ENCODE results near the gene USP22. TPM values are rescaled to one million over a fixed set of nuclear protein-coding genes. Genes with fewer than 3 reads are reported as not detected.

The USP22 gene
- total and polyA plus RNA-seq, 2 of the 8 experiments (the other 6 are each of a cell fraction or from before 2014, with no cell fraction given): 221 to 316 TPM

- no peak overlapping the region for H2BK20ac ChIP-seq (ENCODE audit: low read length)
- POLR2A ChIA-PET (ENCODE audit: partially characterized antibody): interaction anchor here (0.8 to 3.9 kb wide), 24 partner anchors 10 to 211 kb away, joined by 3 to 38 read pairs (median 6); partner anchors contain the start of gene NATD1
- no peak overlapping the region for H2BK120ac ChIP-seq (replicated peaks; ENCODE audit: low read depth, low read length)
- no peak overlapping the region for H2AFZ ChIP-seq (ENCODE audit: low read length)
- DNase-seq (ENCODE audit: low read depth in 1 of 2, low spot score in 2 of 2) (peak; percentile 58 to 79), FAIRE-seq (no peak)
- peak overlapping the region; percentile 44 for H4K5ac ChIP-seq (ENCODE audit: insufficient read length, low read depth, low read length)
- H4K8ac ChIP-seq (ENCODE audit: extremely low read depth, insufficient read depth, low read length): no peak overlapping the region
- H3K23ac ChIP-seq (ENCODE audit: insufficient read length): no peak overlapping the region
- H3K27ac ChIP-seq (ENCODE audit: low read depth, low read length): peak overlapping the region; percentile 81; the same call in 1 of the 2 replicates
- peaks cover 5% of the 10 kb centered on the region for H3K23me2 ChIP-seq (ENCODE audit: low read depth, low read length)
- no peaks in the 10 kb centered on the region for H3K27me3 ChIP-seq (replicated peaks in 1 of 4; ENCODE audit: control insufficient read depth in 3 of 4, extremely low read depth in 1 of 4, insufficient read depth in 3 of 4, low read length in 3 of 4)
- H3K4ac ChIP-seq (replicated peaks; ENCODE audit: insufficient read length, low read depth, low read length): peak overlapping the region; percentile 94
- H2BK5ac ChIP-seq (ENCODE audit: low read depth, low read length): peak overlapping the region; percentile 99
- peak overlapping the region; percentile 85 for H3K14ac ChIP-seq (ENCODE audit: insufficient read length)
- H4K20me1 ChIP-seq (replicated peaks in 1 of 2; ENCODE audit: control insufficient read depth in 1 of 2, insufficient read depth in 2 of 2, low read length in 2 of 2): peaks cover 20 to 21% of the 10 kb centered on the region in 2 experiments
- peak overlapping the region; percentile 69 for H3K56ac ChIP-seq (replicated peaks; ENCODE audit: insufficient read length, low read depth, low read length)
- H3K9me3 ChIP-seq (ENCODE audit: insufficient read depth in 2 of 2, low read depth in 1 of 2, low read length in 1 of 2): no peaks in the 10 kb centered on the region
- no peaks in the 10 kb centered on the region; the same call in 1 of the 2 replicates for H3K79me1 ChIP-seq (ENCODE audit: low read depth, low read length)
- peaks cover 0 to 18% (median 0%) of the 10 kb centered on the region in 4 experiments; a peak in 3 of 8 replicates for H3K36me3 ChIP-seq (ENCODE audit: control insufficient read depth in 2 of 4, insufficient read depth in 4 of 4, low read length in 3 of 4)
- H3K79me2 ChIP-seq (ENCODE audit: control insufficient read depth in 1 of 2, insufficient read depth in 2 of 2, low read length in 2 of 2): peaks cover 50 to 52% of the 10 kb centered on the region in 2 experiments
- peak overlapping the region; percentile 66 to 71 for H3K4me2 ChIP-seq (ENCODE audit: insufficient read depth in 1 of 2, low read depth in 2 of 2, low read length in 2 of 2)
- H2BK15ac ChIP-seq (ENCODE audit: low read length): 0 out of 2 replicates have a peak overlapping the region, but pooled peaks have one; percentile 46
- TF ChIP-seq KDM4A (IDR thresholded peaks at IDR 0.05; ENCODE audit: low read depth, low read length, severe bottlenecking): no peak
- TF ChIP-seq SIN3A (conservative IDR thresholded peaks at IDR 0.05 in 1 of 2, IDR thresholded peaks at IDR 0.05 in 1 of 2; ENCODE audit: low read depth in 1 of 2, low read length in 2 of 2): peak in 1 of 2 experiments; percentile 10; a peak in 1 of 4 replicates
- no peak for TF ChIP-seq POLR2AphosphoS5 (IDR thresholded peaks at IDR 0.05; ENCODE audit: low read depth, low read length)
- TF ChIP-seq SP2 (IDR thresholded peaks at IDR 0.05; ENCODE audit: low read length): no peak
- no peak for TF ChIP-seq CEBPB (IDR thresholded peaks at IDR 0.05; ENCODE audit: low read depth, low read length)
- no peak for TF ChIP-seq MAFK (IDR thresholded peaks at IDR 0.05; ENCODE audit: low read depth, low read length)
- no peak for TF ChIP-seq CTBP2 (IDR thresholded peaks at IDR 0.05; ENCODE audit: borderline replicate concordance, insufficient read depth, insufficient read length, low read length)
- TF ChIP-seq MAX (IDR thresholded peaks at IDR 0.05): no peak
- TF ChIP-seq TAF7 (optimal IDR thresholded peaks at IDR 0.05; ENCODE audit: borderline replicate concordance, low read depth, low read length): peak; percentile 14
- TF ChIP-seq TBP (IDR thresholded peaks at IDR 0.05; ENCODE audit: low read depth, low read length): 0 out of 2 replicates have a peak, but pooled peaks have one; percentile 34
- CTCF ChIA-PET (ENCODE audit: partially characterized antibody): interaction anchor here (3.2 kb wide), 1 partner anchor 57 kb away, joined by 13 read pairs; no protein-coding TSS in a partner anchor
- H3K9ac ChIP-seq (replicated peaks in 1 of 4; ENCODE audit: extremely low read depth in 1 of 4, low read depth in 3 of 4, low read length in 3 of 4): peak overlapping the region; percentile 88 to 100 (median 98)
- H2BK12ac ChIP-seq (ENCODE audit: low read depth, low read length): no peak overlapping the region
- H3K18ac ChIP-seq (ENCODE audit: extremely low read depth, low read length): no peak overlapping the region
- H3K4me3 ChIP-seq (ENCODE audit: extremely low read depth in 1 of 4, insufficient read depth in 2 of 4, low read depth in 3 of 4, low read length in 4 of 4): peak overlapping the region; percentile 89 to 94 (median 91)
- peak overlapping the region; percentile 93; the same call in 1 of the 2 replicates for H2AK5ac ChIP-seq (ENCODE audit: low read depth, low read length)
- H4K91ac ChIP-seq (replicated peaks; ENCODE audit: insufficient read length, low read length): peak overlapping the region; percentile 81
- peaks cover 0 to 11% (median under 1%) of the 10 kb centered on the region in 4 experiments; a peak in 6 of 7 replicates for H3K4me1 ChIP-seq (replicated peaks in 1 of 4; ENCODE audit: control insufficient read depth in 3 of 4, insufficient read depth in 4 of 4, low read length in 3 of 4)
- 2% methylated on average over 22 of the region's 47 CpGs; no CpG with 5 or more reads in 1 of the 2 experiments for WGBS, 2 experiments (ENCODE audit: extremely low coverage in 1 of 2, insufficient coverage in 1 of 2, insufficient read length in 1 of 2, insufficient replicate concordance in 2 of 2, low coverage in 1 of 2, low lambda C conversion rate in 2 of 2, missing lambda C conversion rate in 1 of 2)
Observed at GRCh38 chr17:21041741-21042457, 912 bp downstream of the USP22 start.

Measured in H1 (cell line).